ENCODE data around the gene SVOP.

Gene SVOP

DNA sequence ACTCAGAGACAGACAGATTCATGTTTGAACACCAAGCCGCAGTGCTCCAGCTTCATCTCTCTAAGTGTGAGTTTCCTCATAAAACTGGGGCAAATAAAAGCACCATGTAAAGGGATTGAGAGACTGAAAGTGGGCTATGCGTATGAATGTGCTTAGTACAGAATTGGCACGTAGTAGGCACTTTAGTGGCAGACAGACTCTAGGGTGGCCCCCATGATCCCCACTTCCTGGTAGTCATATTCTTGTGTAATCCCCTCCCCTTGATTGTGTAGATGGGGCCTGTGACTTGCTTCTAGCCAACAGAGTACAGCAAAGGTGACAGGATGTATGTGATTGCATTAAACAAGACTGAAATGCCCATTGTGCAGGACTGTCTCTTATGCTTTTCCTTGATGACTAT is 98.0 kb downstream of the SVOP start:
- no peak for DNase-seq

DNA sequence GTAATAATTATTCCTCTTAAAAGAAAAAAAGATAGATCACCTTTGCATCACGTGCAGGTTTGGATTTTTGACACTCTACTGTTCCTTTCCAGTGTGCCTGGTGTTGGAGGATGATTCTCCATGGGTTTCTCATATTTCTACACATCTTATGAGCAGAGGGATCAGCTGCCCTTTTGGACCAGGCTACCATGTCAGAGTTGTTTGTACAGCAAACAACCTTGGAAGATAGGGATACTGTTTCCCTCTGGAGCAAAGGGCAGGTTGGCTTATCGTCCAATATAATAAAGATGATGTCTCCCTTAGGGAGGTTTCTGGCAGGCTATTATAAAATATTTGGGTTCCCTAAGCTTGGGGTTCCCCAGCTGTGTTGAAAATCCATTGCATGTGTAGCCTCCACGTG is 98.9 kb downstream of the SVOP start:
- no peak for DNase-seq

GRCh38 chr12:108918960-108919642 is 101.8 kb downstream of the SVOP start:
- no peak for DNase-seq

DNA sequence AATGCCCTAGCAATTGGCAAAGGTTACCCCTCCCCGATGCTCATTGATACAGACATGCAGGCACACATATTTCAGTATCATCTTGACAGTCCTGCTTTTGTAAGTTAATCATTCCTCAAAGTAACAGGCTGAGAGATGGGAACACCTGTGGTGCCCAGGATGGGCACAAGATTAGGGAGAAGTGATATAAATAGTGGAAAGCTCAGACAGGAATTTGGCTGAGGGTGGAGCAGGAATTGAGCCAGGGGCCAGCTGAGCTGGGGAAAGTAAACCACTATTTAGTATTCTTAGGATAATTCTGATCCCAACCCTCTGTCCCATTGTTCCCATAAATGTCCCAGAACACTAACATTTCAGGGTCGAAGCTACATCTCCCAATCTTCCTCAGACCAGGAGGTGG is 102.7 kb downstream of the SVOP start:
- no peak for DNase-seq

- DNase-seq: no peak
These were observed 104.5 kb downstream of the SVOP start for GRCh38 chr12:108916336-108916735.

DNA sequence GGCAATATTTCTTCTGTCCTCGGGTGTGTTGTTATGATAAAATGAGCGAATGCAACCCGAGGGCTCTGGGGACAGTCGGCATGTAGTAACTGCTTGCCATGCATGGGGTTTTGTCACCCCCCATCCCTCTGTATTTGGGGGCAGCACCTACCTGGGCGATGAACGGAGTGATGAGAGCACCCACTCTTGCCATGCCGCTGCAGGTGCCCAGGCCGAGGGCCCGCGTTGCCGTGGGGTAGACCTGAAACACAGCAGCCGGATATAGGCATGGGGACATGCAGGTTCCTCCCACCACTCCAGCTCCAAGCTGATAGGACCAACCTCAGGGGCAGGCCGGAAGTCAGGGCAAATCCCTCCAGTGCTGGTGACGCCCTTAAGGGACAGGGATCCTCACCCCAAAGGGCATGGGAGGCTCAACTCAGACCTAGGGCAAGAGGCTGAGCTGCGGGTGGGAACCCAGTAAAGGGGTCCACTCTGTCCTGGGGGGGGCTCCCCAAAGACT is 105.2 kb downstream of the SVOP start:
- DNase-seq: no peak

DNA sequence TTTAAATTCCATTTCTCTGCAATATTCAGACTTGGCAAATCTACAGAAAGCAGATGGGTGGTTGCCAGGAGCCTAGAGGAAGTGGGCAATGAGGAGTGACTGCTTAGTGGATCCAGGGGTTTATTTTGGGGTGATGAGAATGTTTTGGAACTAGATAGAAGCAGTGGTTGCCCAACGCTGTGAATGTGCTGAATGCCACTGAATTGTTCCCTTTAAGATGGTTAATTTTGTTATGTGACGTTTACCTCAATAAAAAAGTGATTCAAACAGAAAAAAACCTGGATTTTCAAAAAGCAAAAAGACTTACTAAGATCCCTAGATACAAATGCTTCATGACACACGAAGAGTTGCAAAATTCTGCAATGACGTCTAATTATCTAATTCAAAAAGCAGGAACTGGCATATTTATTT is 106.7 kb downstream of the SVOP start:
- DNase-seq: no peak

DNA sequence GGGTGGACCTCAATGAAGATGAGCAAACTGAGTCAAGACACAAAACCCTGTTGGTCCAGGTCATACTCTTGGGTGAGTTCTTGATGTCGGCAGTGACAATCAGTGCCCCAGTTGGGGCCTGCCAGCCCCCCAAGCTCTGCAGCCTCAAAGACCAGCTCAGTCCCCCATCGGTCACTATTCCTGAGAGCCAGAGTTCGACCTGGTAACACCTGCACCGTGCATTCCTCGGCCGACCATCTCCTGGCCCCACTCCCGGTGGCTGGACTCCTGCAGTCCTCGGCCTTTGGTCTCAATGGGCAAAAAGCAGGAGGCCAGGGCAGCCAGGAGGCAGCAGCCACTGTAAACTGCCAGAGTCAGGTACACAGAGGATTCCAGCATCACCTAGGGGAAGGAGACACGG is 108.5 kb downstream of the SVOP start:
- DNase-seq: no peak

GRCh38 chr12:108911915-108912314 is 109.0 kb downstream of the SVOP start:
- no peak for DNase-seq

- DNase-seq: no peak
These were observed 110.5 kb downstream of the SVOP start for GRCh38 chr12:108910336-108910735.

- no peak for DNase-seq
These were observed 113.0 kb downstream of the SVOP start for GRCh38 chr12:108907839-108908351.

DNA sequence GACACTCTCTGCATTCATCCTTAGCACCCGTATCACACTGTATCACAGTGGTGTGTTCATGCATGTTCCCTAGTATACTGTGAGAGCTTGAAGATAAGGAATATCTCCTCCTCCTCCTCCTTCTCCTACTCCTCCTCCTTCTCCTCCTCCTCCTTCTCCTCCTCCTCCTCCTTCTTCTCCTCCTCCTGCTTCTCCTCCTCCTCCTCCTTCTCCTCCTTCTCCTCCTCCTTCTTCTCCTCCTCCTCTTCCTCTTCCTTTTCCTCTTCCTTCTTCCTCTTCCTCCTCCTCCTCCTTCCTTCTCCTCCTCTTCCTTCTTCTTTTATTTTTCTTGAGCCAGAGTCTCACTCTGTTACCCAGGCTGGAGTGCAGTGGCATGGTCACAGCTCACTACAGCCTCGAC is 113.9 kb downstream of the SVOP start:
- no peak for DNase-seq

DNA sequence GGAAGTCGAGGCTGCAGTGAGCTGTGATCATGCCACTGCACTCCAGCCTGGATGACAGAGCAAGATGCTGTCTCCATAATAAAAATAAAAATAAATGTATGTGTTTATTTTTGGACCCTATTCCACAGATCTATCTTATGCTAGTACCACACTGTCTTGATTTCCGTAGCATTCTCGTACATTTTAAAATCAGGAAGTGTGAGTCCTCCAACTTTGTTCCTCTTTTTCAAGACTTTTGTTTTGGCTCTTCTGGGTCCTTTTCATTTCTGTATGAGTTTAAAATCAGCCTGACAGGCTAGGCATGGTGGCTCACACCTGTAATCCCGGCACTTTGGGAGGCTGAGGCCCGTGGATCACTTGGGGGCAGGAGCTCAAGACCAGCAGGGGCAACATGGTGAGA is 115.1 kb downstream of the SVOP start:
- no peak for DNase-seq

GRCh38 chr12:108899145-108899544 is 121.7 kb downstream of the SVOP start:
- DNase-seq: no peak

DNA sequence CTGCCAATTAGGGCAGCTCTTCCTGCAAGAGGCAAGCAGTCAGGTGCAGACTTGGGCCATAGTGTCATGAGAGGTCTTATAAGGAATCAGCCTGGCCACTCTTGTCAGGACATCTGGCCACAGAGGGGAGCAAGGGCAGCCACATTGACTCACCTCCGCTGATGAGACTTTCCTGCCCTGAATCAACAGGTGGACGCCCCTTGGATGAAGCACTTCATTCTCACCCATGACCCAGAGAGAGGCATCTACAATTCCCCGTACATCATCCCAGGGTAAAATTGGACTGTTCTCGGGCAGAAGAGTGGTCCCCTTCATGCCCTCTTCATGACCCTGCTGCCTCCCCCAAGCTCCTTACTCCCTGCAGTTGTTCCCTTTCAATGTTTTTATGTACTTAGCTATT is 124.1 kb downstream of the SVOP start:
- no peak for DNase-seq

GRCh38 chr12:108896336-108896735 is 124.5 kb downstream of the SVOP start:
- no peak for DNase-seq

DNA sequence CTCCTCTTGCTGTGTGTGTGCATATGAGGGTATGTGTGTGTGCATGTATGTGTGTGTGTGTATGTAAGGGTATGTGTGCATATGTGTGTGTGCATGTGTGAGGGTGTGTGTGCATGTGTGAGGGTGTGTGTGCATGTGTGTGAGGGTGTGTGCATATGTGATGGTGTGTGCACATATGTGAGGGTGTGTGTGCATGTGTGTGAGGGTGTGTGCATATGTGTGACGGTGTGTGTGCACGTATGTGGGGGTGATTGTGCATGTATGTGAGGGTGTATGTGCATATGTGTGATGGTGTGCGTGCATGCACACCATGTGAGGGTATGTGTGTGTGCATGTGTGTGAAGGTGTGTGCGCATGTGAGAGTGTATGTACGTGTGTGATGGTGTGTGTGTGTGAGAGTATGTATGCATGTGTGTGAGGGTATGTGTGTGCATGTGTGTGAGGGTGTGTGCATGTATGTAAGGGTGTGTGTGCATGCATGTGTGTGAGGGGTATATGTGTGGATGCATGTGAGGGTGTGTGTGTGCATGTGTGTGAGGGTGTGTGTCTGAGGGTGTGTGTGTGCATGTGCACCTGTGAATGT is 125.6 kb downstream of the SVOP start:
- no peak for DNase-seq

DNA sequence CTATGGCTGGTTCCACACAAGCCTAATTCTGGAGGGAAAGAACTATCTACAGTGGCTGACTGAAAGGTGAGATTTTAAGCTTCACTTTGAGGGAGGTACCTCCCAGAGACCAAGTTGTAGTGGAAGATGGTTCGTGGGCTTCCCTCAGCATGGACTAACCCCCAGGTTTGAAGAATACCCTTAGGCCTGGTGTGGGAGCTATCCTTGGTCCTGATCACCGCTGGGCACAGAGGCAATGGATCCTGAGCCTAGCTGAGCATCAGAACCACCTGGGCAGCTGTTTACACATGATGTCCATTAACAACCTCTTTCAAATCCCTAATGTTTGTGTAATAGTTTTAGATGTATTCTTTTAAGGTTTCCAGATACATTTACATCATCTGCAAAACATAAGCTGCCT is 130.7 kb downstream of the SVOP start:
- DNase-seq: no peak

DNA sequence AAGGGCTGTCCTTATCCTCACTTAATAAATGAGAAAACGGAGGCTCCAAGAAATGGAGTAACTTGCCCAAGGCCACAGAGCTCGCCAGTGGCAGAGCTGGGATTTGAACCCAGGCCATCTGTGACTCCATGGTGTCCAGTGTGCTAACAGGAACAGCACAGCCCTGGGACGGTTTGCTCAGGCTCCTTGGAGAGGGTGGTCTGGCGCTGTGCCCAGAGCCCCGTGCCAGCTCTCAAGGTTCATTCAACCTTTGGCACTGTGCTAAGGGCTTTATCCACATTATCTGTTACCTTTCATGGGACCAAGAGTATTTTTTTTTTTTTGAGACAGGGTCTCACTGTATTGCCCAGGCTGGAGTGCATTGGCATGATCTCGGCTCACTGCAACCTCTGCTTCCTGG is 132.8 kb downstream of the SVOP start:
- DNase-seq: no peak

GRCh38 chr12:108886873-108887629 is 133.8 kb downstream of the SVOP start:
- DNase-seq: no peak

GRCh38 chr12:108884116-108885012 is 136.5 kb downstream of the SVOP start:
- DNase-seq: no peak

DNA sequence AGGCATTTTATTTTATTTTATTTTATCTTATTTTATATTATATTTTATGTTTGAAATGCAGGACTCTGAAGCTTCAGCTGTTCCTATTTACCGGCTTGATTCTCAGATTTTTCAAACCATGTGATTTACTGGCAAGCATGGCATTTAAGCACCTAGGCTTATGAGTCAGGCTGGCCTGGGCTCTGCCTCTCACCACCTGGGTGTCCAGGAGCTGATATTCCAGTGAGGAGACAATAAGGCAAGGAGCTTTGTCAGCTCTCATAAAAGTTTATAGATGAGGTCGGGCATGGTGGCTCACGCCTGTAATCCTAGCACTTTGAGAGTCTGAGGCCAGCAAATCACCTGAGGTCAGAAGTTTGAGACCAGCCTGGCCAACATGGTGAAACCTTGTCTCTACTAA is 138.9 kb downstream of the SVOP start:
- no peak for DNase-seq

Measured in amniotic stem cell (primary cell).